Measurements from ENCODE around the gene WNT3. TPM values are rescaled to one million over a fixed set of nuclear protein-coding genes. Genes with fewer than 3 reads are reported as not detected.

The WNT3 gene
- total RNA-seq, 1 experiment from 2014 or later: 8.8 TPM

DNA sequence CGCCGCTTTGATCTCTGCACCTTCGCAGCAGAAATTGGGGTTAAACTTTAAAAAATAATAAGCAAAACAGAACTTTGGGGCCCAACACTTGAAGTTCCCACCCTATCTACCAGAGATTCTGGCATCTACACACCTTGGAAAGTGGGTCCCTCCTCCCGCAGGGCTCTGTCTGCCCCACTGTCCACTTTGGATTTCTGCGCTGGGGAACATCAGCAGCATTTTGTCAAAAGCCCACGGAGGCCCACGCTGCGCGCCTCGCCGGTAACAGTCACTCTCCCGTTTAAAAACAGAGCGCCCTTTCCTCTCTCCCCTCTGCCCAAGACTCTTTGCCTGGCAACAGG lies 32.2 kb upstream of the WNT3 start:
- H3K9me3 Mint-ChIP-seq (ENCODE audit: unreplicated experiment): no peaks in the 10 kb centered on the region
- H3K36me3 Mint-ChIP-seq (ENCODE audit: insufficient read depth, unreplicated experiment): no peaks in the 10 kb centered on the region
- POLR2A ChIA-PET: no interaction called here
- CTCF ChIA-PET: no interaction called here
- no peak for DNase-seq
- Histone ChIP-seq H3K27me3 (replicated peaks; ENCODE audit: control insufficient read depth, insufficient read depth, low read length) (no peaks in the 10 kb centered on the region), H3K9me3 (no peaks in the 10 kb centered on the region), H3K4me1 (peaks cover 12% of the 10 kb centered on the region), H3K36me3 (ENCODE audit: control insufficient read depth, insufficient read depth, low read length) (no peaks in the 10 kb centered on the region), H3K4me3 (ENCODE audit: low read depth, low read length) (peak overlapping the region; percentile 65)
- TF ChIP-seq, protein P1, sequence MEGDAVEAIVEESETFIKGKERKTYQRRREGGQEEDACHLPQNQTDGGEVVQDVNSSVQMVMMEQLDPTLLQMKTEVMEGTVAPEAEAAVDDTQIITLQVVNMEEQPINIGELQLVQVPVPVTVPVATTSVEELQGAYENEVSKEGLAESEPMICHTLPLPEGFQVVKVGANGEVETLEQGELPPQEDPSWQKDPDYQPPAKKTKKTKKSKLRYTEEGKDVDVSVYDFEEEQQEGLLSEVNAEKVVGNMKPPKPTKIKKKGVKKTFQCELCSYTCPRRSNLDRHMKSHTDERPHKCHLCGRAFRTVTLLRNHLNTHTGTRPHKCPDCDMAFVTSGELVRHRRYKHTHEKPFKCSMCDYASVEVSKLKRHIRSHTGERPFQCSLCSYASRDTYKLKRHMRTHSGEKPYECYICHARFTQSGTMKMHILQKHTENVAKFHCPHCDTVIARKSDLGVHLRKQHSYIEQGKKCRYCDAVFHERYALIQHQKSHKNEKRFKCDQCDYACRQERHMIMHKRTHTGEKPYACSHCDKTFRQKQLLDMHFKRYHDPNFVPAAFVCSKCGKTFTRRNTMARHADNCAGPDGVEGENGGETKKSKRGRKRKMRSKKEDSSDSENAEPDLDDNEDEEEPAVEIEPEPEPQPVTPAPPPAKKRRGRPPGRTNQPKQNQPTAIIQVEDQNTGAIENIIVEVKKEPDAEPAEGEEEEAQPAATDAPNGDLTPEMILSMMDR (IDR thresholded peaks at IDR 0.05; ENCODE audit: insufficient read depth in 1 of 2, low read depth in 1 of 2, low read length in 1 of 2, severe bottlenecking in 1 of 2, unreplicated experiment in 1 of 2): no peak
- no TSS peak for BruUV-seq (replicated peaks)
- H3K27me3 Mint-ChIP-seq (ENCODE audit: insufficient read depth, unreplicated experiment): peaks cover 15% of the 10 kb centered on the region
- H3K4me3 Mint-ChIP-seq (ENCODE audit: unreplicated experiment): peak overlapping the region; percentile 86
- no peak overlapping the region for H3K27ac Mint-ChIP-seq (ENCODE audit: unreplicated experiment)
- intact Hi-C loops (cut with micrococcal nuclease; ENCODE audit: unreplicated experiment): loop anchor here (5.0 kb wide), 2 partner anchors 72 to 92 kb away; partner anchors contain the start of gene GOSR2
- H3K4me1 Mint-ChIP-seq (ENCODE audit: low read depth, unreplicated experiment): peaks cover 6% of the 10 kb centered on the region

DNA sequence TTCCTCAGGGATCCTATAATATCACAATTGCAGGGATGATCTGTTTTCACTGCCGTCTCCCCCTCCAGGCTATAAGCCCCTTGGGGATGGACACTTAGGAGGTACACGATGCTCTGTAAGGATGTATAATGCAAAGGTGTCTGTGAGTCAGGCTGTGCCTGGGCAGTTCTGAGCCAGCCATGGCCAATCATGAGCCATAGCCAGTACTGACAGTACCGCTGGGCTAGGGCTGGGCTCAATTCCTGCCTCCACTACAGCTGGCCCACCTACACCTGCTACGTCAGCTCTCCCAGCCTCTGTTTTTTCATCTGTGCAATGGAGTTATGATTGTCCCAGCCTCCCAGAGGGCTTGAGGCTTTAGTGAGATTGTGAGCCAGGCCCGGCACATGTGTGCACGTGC lies 30.0 kb upstream of the WNT3 start:
- H3K9me3 Mint-ChIP-seq (ENCODE audit: unreplicated experiment): peaks cover 3% of the 10 kb centered on the region
- Histone ChIP-seq H3K9me3 (no peaks in the 10 kb centered on the region), H3K27me3 (replicated peaks; ENCODE audit: control insufficient read depth, insufficient read depth, low read length) (no peaks in the 10 kb centered on the region), H3K4me1 (peaks cover 12% of the 10 kb centered on the region), H3K36me3 (ENCODE audit: control insufficient read depth, insufficient read depth, low read length) (no peaks in the 10 kb centered on the region), H3K4me3 (ENCODE audit: low read depth, low read length) (no peak overlapping the region)
- intact Hi-C loops (cut with micrococcal nuclease; ENCODE audit: unreplicated experiment): no loop called here
- DNase-seq: no peak
- POLR2A ChIA-PET: no interaction called here
- H3K27ac Mint-ChIP-seq (ENCODE audit: unreplicated experiment): no peak overlapping the region
- no peaks in the 10 kb centered on the region for H3K36me3 Mint-ChIP-seq (ENCODE audit: insufficient read depth, unreplicated experiment)
- peaks cover 6% of the 10 kb centered on the region for H3K4me1 Mint-ChIP-seq (ENCODE audit: low read depth, unreplicated experiment)
- CTCF ChIA-PET: no interaction called here
- peaks cover 15% of the 10 kb centered on the region for H3K27me3 Mint-ChIP-seq (ENCODE audit: insufficient read depth, unreplicated experiment)
- no TSS peak for BruUV-seq (replicated peaks)
- no peak overlapping the region for H3K4me3 Mint-ChIP-seq (ENCODE audit: unreplicated experiment)
- TF ChIP-seq, protein P1 (IDR thresholded peaks at IDR 0.05; ENCODE audit: insufficient read depth in 1 of 2, low read depth in 1 of 2, low read length in 1 of 2, severe bottlenecking in 1 of 2, unreplicated experiment in 1 of 2): no peak

GRCh38 chr17:46847204-46848191 lies 29.0 kb upstream of the WNT3 start:
- ChIA-PET POLR2A (no interaction called here), CTCF (no interaction called here)
- Mint-ChIP-seq H3K36me3 (ENCODE audit: insufficient read depth, unreplicated experiment) (no peaks in the 10 kb centered on the region), H3K9me3 (ENCODE audit: unreplicated experiment) (peaks cover 13% of the 10 kb centered on the region), H3K27ac (ENCODE audit: unreplicated experiment) (no peak overlapping the region), H3K4me3 (ENCODE audit: unreplicated experiment) (no peak overlapping the region), H3K27me3 (ENCODE audit: insufficient read depth, unreplicated experiment) (peaks cover 9% of the 10 kb centered on the region), H3K4me1 (ENCODE audit: low read depth, unreplicated experiment) (peaks cover 6% of the 10 kb centered on the region)
- H3K36me3 ChIP-seq (ENCODE audit: control insufficient read depth, insufficient read depth, low read length): no peaks in the 10 kb centered on the region
- no TSS peak for BruUV-seq (replicated peaks)
- H3K9me3 ChIP-seq: no peaks in the 10 kb centered on the region
- TF ChIP-seq, protein P1 (IDR thresholded peaks at IDR 0.05; ENCODE audit: insufficient read depth in 1 of 2, low read depth in 1 of 2, low read length in 1 of 2, severe bottlenecking in 1 of 2, unreplicated experiment in 1 of 2): no peak
- H3K4me1 ChIP-seq: peaks cover 9% of the 10 kb centered on the region
- no peaks in the 10 kb centered on the region for H3K27me3 ChIP-seq (replicated peaks; ENCODE audit: control insufficient read depth, insufficient read depth, low read length)
- DNase-seq: no peak
- no peak overlapping the region for H3K4me3 ChIP-seq (ENCODE audit: low read depth, low read length)
- intact Hi-C loops (cut with micrococcal nuclease; ENCODE audit: unreplicated experiment): no loop called here
